IMR-90 (cell line): ENCODE results near the gene SUN5. TPM values are rescaled to one million over a fixed set of nuclear protein-coding genes. Genes with fewer than 3 reads are reported as not detected.

ENCODE experiments used
- ATAC-seq: fragments of 200-7000 bp; cut with Tn5 transposase; 2 replicates; pipeline ENCODE4 v1.9.1; 2020; ENCODE audit warnings: low read depth, mild to moderate bottlenecking, moderate library complexity
- BruUV-seq: library from RNA; stranded (reverse); fragments of 400-500 nt; replicated peaks from 2 replicates; lab custom pipeline; 2021; lab: Mats Ljungman, UMichigan
- CTCF ChIA-PET: fragments of 300-600 bp; formaldehyde crosslinking; extraction: SDS; loops from one replicate; lab custom pipeline; 2021; ENCODE audit warnings: antibody characterized with exemption; lab: Yijun Ruan, JAX
- POLR2A ChIA-PET: fragments of 300-600 bp; sonication (Branson Sonifier 250); formaldehyde crosslinking; loops from one replicate; lab custom pipeline; 2022; ENCODE audit warnings: antibody characterized with exemption; ENCODE audit not compliant: unreplicated experiment; lab: Charles Lee
- DNase-seq: peaks from one replicate; pipeline ENCODE4 v3.0.0; 2013
- H2AFZ ChIP-seq: replicated peaks from 2 replicates; pipeline ENCODE3; 2013; ENCODE audit warnings: low read length, mild to moderate bottlenecking; ENCODE audit not compliant: poor library complexity
- H2AK5ac ChIP-seq: 2 replicates; pipeline ENCODE4 v1.6.1; 2013; ENCODE audit warnings: low read depth, low read length, inconsistent platforms
- H2AK9ac ChIP-seq: replicated peaks from 2 replicates; pipeline ENCODE3; 2013; ENCODE audit warnings: mild to moderate bottlenecking, low read depth, low read length, moderate library complexity; ENCODE audit not compliant: poor library complexity
- H2BK120ac ChIP-seq: 2 replicates; pipeline ENCODE4 v1.6.1; 2013; ENCODE audit warnings: low read depth, low read length, inconsistent platforms
- H2BK15ac ChIP-seq: 3 replicates; pipeline ENCODE4 v1.6.1; 2013; ENCODE audit warnings: low read depth, low read length, inconsistent platforms
- H2BK20ac ChIP-seq: 2 replicates; pipeline ENCODE4 v1.6.1; 2013; ENCODE audit warnings: low read depth, mild to moderate bottlenecking, inconsistent platforms, low read length, moderate library complexity
- H2BK5ac ChIP-seq: 2 replicates; pipeline ENCODE4 v1.6.1; 2013; ENCODE audit warnings: mild to moderate bottlenecking, low read depth, low read length, inconsistent platforms; ENCODE audit not compliant: poor library complexity, severe bottlenecking
- H3K14ac ChIP-seq: replicated peaks from 2 replicates; pipeline ENCODE4 v1.6.1; 2013; ENCODE audit warnings: low read depth, low read length, inconsistent platforms
- H3K18ac ChIP-seq: 2 replicates; pipeline ENCODE4 v1.6.1; 2013; ENCODE audit warnings: low read depth, low read length, control low read depth
- H3K23ac ChIP-seq: 2 replicates; pipeline ENCODE4 v1.6.1; 2013; ENCODE audit warnings: low read depth, low read length, inconsistent platforms
- H3K27ac ChIP-seq: 2 replicates; pipeline ENCODE4 v1.5.1; 2013; ENCODE audit warnings: mild to moderate bottlenecking, control low read depth, low read length; ENCODE audit not compliant: insufficient read depth
- H3K27me3 ChIP-seq: 2 replicates; pipeline ENCODE4 v1.6.1; 2013; ENCODE audit warnings: low read length; ENCODE audit not compliant: control insufficient read depth, insufficient read depth
- H3K36me3 ChIP-seq: 2 replicates; pipeline ENCODE4 v1.6.1; 2013; ENCODE audit warnings: low read length, mixed read lengths; ENCODE audit not compliant: control insufficient read depth, insufficient read depth
- H3K4ac ChIP-seq: 2 replicates; pipeline ENCODE4 v1.6.1; 2013; ENCODE audit warnings: low read depth, low read length, inconsistent platforms
- H3K4me1 ChIP-seq: 2 replicates; pipeline ENCODE4 v1.6.1; 2013; ENCODE audit warnings: low read length, mixed read lengths; ENCODE audit not compliant: control insufficient read depth, insufficient read depth
- H3K4me2 ChIP-seq: 2 replicates; pipeline ENCODE4 v1.6.1; 2013; ENCODE audit warnings: low read depth, mild to moderate bottlenecking, control low read depth, low read length, moderate library complexity
- H3K4me3 ChIP-seq: 2 replicates; pipeline ENCODE4 v1.5.1; 2013; ENCODE audit warnings: low read depth, mild to moderate bottlenecking, control low read depth, low read length, moderate library complexity; ENCODE audit not compliant: insufficient read depth
- H3K56ac ChIP-seq: 2 replicates; pipeline ENCODE4 v1.6.1; 2013; ENCODE audit warnings: low read length, inconsistent platforms; ENCODE audit not compliant: insufficient read depth; ENCODE audit errors: extremely low read depth
- H3K79me1 ChIP-seq, 2 experiments: 2 replicates each; pipeline ENCODE4 v1.6.1; 2013; ENCODE audit warnings: low read length in 2 of 2, inconsistent platforms in 1 of 2, low read depth in 1 of 2
- H3K9ac ChIP-seq: 2 replicates; pipeline ENCODE4 v1.6.1; 2013; ENCODE audit warnings: low read depth, low read length, control low read depth
- H3K9me1 ChIP-seq: 2 replicates; pipeline ENCODE4 v1.6.1; 2013; ENCODE audit warnings: low read length, inconsistent platforms; ENCODE audit not compliant: insufficient read depth
- H3K9me3 ChIP-seq: 2 replicates; pipeline ENCODE4 v1.6.1; 2013; ENCODE audit warnings: low read length; ENCODE audit not compliant: control insufficient read depth, insufficient read depth
- H4K20me1 ChIP-seq: 2 replicates; pipeline ENCODE4 v1.6.1; 2013; ENCODE audit warnings: low read length, inconsistent platforms; ENCODE audit not compliant: insufficient read depth
- H4K5ac ChIP-seq: 2 replicates; pipeline ENCODE4 v1.6.1; 2013; ENCODE audit warnings: mild to moderate bottlenecking, low read depth, low read length, control low read depth
- H4K8ac ChIP-seq, 2 experiments: 2 replicates each; pipeline ENCODE4 v1.6.1; 2013; ENCODE audit warnings: low read depth in 2 of 2, low read length in 2 of 2, control low read depth in 1 of 2, inconsistent platforms in 1 of 2
- H4K91ac ChIP-seq: 2 replicates; pipeline ENCODE4 v1.6.1; 2013; ENCODE audit warnings: low read depth, low read length, inconsistent platforms; ENCODE audit not compliant: insufficient read depth
- MAFK ChIP-seq: IDR thresholded peaks from 2 replicates; pipeline ENCODE4 v1.6.1; 2012; ENCODE audit warnings: low read depth, low read length, improper control_type of control experiment
- RAD21 ChIP-seq: IDR thresholded peaks from 2 replicates; pipeline ENCODE4 v1.6.1; 2012; ENCODE audit warnings: low read length, improper control_type of control experiment
- SMC3 ChIP-seq: fragments of 150-350 bp; IDR thresholded peaks from 2 replicates; pipeline ENCODE4 v1.6.1; 2016; ENCODE audit warnings: low read depth, mild to moderate bottlenecking, antibody characterized with exemption, low read length, moderate library complexity
- WGBS, 2 experiments: methylation state at CpG; one replicate each; pipeline versions ENCODE4 v1.1.5 to v1.1.7; 2013; ENCODE audit warnings: missing lambda C conversion rate in 2 of 2; ENCODE audit not compliant: insufficient read length in 1 of 2; ENCODE audit errors: extremely low coverage in 2 of 2; 5-methylcytosine and 5-hydroxymethylcytosine counted together
- dilution Hi-C: fragments of 300-500 bp; cut with HindIII; formaldehyde crosslinking; loops from one replicate; pipeline ENCODE4 v1.14.3; 2018; ENCODE audit warnings: low sequenced_read_pairs; ENCODE audit not compliant: unreplicated experiment
- in situ Hi-C: fragments of 300-500 bp; cut with MboI; formaldehyde crosslinking; loops from 3 replicates; pipeline ENCODE4 v1.14.3; 2019; ENCODE audit warnings: low sequenced_read_pairs, inconsistent platforms, mixed read lengths
- intact Hi-C: fragments of 100-400 bp; cut with micrococcal nuclease; formaldehyde crosslinking; loops from 2 replicates; pipeline ENCODE4 v1.10.0; 2022
- polyA plus RNA-seq, 3 experiments: library from polyadenylated mRNA; depleted of rRNA; stranded (reverse); fragments of >200 nt; gene quantifications; 2 replicates each; pipeline ENCODE4 v1.2.3, GENCODE V29; 2012; ENCODE audit warnings: low replicate concordance in 1 of 3
- total RNA-seq: library from RNA; depleted of rRNA; stranded (reverse); fragments of >200 nt; gene quantifications from 2 replicates; pipeline ENCODE4 v1.2.3, GENCODE V29; 2012

Gene SUN5
- total and polyA plus RNA-seq, 2 of the 4 experiments (the other 2 are of a cell fraction) = not detected

- no peaks in the 10 kb centered on the region for H4K20me1 ChIP-seq
- ChIA-PET POLR2A (no interaction called here), CTCF (no interaction called here)
- no peak overlapping the region for H2BK15ac ChIP-seq
- peaks cover 8% of the 10 kb centered on the region for H3K27me3 ChIP-seq
- no peak overlapping the region for H2BK5ac ChIP-seq
- H3K79me1 ChIP-seq = no peaks in the 10 kb centered on the region
- no TSS peak for BruUV-seq
- no peak overlapping the region for H2AK5ac ChIP-seq
- no peak overlapping the region for H2AK9ac ChIP-seq
- H4K91ac ChIP-seq = no peak overlapping the region
- no peak overlapping the region for H2BK120ac ChIP-seq
- 88% methylated on average over 4 of the region's 14 CpGs; no CpG with 5 or more reads in 1 of the 2 experiments for WGBS, 2 experiments
- H3K27ac ChIP-seq = no peak overlapping the region
- no peak overlapping the region for H4K8ac ChIP-seq
- H2AFZ ChIP-seq = no peak overlapping the region
- no peak for ATAC-seq
- no peak overlapping the region for H3K18ac ChIP-seq
- H3K9me1 ChIP-seq = no peaks in the 10 kb centered on the region
- dilution Hi-C loops = no loop called here
- H3K4me2 ChIP-seq = no peak overlapping the region
- no peak overlapping the region for H3K9ac ChIP-seq
- no peaks in the 10 kb centered on the region for H3K36me3 ChIP-seq
- H3K23ac ChIP-seq = no peak overlapping the region
- H3K4me1 ChIP-seq = no peaks in the 10 kb centered on the region
- TF ChIP-seq SMC3 = no peak
- TF ChIP-seq MAFK = peak; percentile 33; the same call in 1 of the 2 replicates
- TF ChIP-seq RAD21 = no peak
- H2BK20ac ChIP-seq = no peak overlapping the region
- DNase-seq = no peak
- no peak overlapping the region for H3K4me3 ChIP-seq
- H4K5ac ChIP-seq = no peak overlapping the region
- H3K14ac ChIP-seq = no peak overlapping the region
- intact Hi-C loops = no loop called here
- no peak overlapping the region for H3K56ac ChIP-seq
- H3K9me3 ChIP-seq = no peaks in the 10 kb centered on the region
- in situ Hi-C loops = no loop called here
- H3K4ac ChIP-seq = no peak overlapping the region
Observed at GRCh38 chr20:32989507-32990283, 14.5 kb downstream of the SUN5 start.
